NCI-H82 treated with DMSO at 0.1 percent for 48 hours (cell line): ENCODE data around the gene HES3.
"Not testable (repeated sequence)": the region's sequence is repeated elsewhere in the genome, so short reads cannot be mapped to it uniquely, and the experiment has no call there.

Experiments used
- DNase-seq: peaks from one replicate; lab custom pipeline; 2025; ENCODE audit not compliant: unreplicated experiment; lab: John Stamatoyannopoulos, UW

Gene HES3

GRCh38 chr1:6218375-6219164 lies 25.4 kb upstream of the HES3 start:
- DNase-seq = no peak

DNA sequence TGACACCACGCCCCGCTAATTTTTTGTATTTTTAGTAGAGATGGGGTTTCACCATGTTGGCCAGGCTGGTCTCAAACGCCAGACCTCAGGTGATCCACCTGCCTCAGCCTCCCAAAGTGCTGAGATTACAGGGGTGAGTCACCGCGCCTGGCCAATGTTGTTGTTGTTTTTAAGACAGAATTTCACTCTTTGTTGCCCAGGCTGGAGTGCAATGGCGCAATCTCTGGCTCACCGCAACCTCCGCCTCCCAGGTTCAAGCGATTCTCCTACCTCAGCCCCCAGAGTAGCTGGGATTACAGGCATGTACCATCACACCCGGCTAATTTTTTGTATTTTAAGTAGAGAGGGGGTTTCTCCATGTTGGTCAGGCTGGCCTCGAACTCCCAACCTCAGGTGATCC lies 24.3 kb upstream of the HES3 start:
- DNase-seq = not testable (repeated sequence)

DNA sequence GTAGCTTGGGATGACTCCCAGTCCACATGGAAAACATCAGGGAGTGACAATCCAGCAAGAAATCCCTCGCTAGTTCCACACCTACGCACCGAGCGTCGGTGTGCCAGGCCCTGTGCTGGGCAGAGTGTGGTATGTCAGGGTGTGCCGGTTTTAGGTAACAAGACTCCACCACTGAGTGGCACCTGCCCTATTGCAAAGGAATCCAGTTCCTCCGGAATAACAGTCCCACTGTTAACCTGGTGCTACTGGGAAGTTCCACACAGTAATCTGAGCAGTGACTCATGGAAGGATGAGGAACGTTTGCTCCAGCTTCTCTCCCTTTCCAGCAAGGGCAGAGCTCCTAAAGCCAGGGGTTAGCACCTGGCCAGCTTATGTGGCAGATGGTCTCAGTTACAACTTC lies 23.7 kb upstream of the HES3 start:
- DNase-seq = peak; percentile 24

DNA sequence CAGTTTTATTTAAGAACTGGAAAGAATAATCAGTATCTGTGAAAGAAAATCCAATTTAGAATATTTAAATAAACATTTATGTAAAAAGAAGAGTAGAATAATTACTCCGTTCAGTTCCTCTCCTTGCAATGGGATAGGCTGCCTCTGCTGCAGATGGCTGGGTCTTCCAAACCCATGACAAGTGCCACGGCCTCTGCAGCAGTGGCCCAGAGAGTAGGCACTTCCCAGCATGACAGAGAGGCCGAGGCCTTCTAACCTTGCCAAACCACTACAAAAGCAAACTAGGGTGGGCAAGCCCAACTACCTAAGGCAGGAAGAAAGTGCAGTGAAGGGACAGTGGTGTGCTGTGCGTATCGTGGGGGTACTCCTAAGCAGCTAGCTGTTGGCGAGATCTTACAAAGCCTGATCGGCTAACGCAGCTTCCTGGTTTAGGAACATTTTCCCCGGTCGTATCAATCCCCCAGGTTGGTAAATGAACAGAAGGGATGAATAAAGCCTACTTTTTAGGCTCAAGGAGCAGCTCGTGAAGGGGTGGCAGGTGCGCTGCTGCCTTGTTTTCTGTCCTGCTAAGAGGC lies 22.7 kb upstream of the HES3 start:
- DNase-seq = no peak

- no peak for DNase-seq
Measured at GRCh38 chr1:6222636-6223035, 21.3 kb upstream of the HES3 start.

DNA sequence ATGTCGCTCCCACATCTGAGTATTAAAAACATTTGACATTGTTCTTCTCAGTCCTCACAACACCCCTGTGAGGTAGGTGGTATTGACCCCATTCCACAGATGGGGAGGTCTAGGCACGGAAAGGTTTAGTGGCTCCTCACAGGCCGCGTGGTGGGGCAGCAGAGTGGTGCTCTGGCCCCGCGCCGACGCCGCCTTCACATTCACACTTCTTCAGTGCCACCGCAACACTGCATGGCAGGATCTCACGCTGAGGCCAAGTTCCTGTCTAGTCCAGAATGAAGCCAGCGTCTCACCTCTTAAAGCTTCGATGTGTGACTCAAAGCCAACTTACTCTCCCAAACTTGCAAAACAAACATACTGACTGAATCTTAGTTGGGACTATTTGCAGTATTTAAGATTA lies 20.4 kb upstream of the HES3 start:
- no peak for DNase-seq

- DNase-seq = no peak
Measured at GRCh38 chr1:6224718-6225117, 19.3 kb upstream of the HES3 start.

DNA sequence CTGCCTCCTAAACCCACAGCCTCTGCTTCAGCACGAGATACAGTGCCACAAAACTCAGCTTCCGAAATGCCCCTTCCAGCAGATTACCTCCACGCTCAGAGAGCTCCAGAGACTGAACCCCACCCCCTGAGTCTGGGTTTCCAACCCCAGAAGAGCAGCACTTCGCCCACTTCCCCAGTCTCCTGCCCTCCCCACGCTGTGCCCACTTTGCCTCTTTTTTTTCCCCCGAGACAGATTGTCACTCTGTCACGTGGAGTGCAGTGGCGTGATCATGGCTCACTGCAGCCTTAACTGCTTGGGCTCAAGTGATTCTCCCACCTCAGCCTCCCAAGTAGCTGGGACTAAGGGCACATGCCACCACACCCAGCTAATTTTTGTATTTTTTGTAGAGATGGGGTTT lies 18.3 kb upstream of the HES3 start:
- no peak for DNase-seq

DNA sequence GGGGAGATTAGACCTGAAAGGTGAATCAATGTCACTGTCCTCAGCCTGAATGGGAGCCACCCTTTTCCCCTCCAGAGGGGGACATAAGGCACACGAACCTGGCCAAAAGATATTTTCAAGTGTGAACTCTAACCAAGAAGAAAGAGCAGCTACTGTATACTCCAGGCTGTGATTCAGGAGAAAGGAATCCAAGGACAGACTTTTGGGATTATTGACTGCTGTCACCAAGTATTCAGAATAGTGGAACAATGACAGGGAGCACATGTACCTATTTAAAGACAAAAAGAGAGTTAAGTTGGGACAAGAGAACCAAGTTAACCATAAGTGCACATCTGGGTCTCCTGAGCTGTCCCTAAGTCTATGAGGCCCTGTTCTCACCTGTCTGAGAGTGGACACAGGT lies 10.6 kb upstream of the HES3 start:
- DNase-seq = peak; percentile 39

DNA sequence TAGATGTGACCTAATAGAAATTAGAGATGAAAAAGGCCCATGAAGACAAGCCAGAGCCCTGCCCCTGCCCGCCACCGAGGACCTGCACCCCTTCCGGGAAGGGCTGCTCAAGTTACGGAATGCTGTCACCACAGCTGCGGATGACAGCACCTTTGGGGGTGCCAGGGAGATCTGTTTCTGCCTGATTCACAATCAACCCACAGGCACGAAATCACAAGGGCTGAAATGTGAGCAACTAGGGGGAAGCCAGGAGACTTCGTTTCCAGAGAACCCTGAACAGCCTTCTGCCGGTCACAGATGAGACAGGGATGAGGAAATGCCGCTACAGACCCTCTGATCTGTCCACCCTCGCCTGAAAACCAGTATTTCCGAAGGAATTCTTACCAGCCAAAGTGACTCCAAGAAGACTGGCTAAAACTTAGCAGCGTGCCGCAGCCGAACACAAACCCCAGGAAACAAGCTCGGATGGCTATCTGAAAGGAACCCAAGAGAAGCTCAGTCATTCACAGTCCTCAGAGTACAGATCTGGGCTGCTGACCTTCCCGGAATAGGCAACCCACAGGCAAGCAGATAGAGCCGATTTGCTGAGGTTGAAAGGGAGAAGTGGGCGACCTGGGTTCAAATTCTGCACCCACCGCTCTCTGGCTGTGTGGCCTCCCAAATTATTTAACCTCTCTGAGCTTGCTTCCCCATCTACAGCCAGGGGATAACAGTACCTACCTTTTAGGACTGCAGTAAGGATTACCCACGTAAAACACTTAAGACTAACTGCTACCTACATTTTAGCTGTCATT lies 9.3 kb upstream of the HES3 start:
- no peak for DNase-seq

DNA sequence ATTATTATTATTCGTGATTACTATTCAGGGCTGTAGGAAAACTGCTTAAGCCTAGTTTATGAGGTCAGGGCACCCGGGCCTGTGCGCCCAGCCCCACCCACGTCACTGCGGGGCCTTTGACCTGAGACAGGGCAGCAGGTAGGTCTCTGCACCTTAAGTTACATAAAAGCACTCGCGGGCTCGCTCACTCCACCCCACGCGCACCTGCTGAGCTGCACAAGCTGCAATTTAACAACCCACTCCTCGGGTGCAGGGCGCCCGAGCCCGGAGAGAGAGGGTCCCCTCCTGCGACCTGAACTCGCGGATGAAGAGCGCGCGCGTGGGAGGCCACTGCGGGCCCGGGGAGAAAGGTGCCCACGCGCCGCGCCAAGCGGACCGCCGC lies 8.7 kb upstream of the HES3 start:
- no peak for DNase-seq

DNA sequence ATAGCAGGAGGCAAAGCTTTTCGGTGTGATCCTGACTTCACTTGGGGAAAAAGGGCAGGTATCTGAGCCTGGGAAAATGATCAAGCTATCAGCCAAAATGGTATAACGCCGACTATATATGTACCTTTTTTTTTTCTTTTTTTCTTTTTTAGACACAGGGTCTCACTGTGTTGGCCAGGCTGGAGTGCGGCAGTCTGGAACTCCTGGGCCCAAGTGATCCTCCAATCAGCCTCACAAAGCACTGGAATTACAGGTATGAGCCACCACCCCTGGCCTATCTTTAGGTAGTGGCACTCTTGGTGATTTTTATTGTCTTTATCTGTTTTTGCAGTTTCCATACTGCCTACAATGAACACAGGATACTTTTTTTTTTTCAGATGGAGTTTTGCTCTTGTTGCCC lies 6.9 kb upstream of the HES3 start:
- DNase-seq = no peak

DNA sequence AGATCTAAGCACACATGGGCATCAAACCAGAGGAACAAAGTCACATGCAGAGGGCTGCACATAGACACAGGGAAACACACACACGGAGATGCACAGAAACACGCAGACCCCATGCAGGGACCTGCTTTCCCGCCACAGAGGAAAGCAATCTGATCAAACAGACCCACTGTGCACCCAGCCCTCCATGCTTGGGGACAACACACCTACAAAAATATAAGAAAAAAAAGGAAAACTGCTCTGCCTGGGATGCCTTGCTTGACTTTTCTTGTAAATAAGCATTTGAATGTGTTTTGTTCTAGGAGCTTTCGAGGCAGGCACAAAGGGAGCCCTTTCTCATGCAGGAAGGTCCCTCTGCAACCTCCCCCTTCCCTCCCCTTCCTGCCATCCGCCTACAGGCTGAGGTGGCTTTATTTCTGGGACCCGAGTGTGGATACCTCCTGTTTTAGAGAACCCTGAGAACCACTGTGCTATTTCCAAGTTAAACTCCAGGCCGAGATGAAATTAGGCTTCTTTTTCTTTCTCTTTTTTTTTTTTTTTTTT lies 4.7 kb upstream of the HES3 start:
- no peak for DNase-seq

DNA sequence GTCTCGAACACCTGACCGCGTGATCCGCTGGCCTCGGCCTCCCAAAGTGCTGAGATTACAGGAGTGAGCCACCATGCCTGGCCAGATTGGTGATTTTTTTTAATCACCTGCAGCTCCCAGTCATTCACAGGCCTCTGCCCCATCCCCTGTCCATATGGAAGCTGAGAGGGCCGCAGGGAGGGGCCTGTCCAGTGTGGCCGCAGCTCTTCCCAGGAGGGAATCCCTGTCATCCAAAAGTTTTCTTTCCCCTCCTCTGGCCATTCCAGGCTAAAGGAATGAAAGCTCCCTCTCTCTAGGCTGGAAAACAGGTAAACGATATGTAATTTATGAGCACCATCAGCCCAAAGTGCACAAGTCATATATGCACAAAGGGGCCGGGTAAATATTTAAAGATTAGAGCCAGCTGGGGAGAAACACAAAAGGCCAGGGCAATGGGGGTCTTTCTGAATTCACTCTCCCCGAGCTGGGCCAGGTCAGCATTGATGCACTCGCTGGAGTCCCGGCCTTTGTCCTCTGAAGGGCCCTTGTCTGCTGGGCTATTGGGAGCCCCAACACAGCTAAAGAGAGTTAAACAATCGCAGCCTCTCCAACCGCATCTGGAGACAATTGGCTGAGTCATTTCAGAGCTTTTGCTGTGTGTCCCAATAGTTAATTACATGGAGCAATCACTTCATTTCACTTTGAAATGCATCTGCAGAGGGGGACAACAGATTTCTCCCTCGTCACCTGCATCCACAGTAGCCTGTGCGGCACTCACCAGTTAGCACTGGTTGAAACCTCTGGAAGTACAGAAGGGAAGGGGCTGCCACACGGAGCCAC lies 3.8 kb upstream of the HES3 start:
- no peak for DNase-seq

- no peak for DNase-seq
Measured at GRCh38 chr1:6241107-6241886, 2.7 kb upstream of the HES3 start.

- no peak for DNase-seq
Measured at GRCh38 chr1:6241887-6242740, 1.9 kb upstream of the HES3 start.

DNA sequence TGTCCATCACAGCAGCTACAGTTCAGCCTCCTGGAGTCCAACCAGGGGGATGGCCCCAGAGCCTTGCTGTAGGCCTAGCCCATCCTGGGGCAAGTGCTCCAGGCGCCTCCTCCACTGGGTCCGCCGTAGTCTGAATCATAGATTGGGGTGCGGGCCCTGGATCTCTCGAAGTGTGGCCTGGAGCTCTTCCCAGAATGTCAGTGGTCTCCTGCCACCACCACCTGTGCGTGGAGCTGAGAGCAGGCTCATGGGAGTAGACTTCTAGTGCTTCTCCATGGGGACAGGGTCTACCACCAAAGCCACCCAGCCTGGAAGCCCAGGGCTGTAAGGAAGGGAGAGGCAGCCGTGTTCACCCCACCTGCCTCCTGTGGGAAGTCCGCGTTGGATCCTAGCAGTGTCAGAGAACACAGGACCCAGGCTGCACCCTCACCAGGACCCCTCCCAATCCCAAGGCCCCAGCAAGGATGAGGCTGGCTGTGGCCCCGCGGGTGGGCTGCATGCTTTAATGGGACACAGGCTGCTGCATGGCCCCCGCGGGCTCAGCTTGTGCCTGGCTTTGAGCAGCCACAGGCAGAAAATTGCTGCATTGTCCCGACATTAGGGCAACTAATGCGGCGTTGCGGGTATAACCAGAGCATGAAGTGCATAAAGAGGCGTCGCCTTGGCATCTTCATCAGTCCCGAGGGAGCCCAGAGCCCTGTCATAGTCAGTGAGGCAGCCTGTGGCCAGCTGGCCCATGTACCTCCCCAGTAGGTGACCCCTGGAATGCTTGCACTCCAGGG lies 735 bp upstream of the HES3 start:
- no peak for DNase-seq

- DNase-seq = no peak
Measured at GRCh38 chr1:6244401-6245049, 546 bp downstream of the HES3 start.
